ENCODE results near the gene PRSS27. TPM values are rescaled to one million over a fixed set of nuclear protein-coding genes. Genes with fewer than 3 reads are reported as not detected.

PRSS27 gene
- total RNA-seq, 4 donors from 2014 or later, result 1.2 TPM; not detected in 2

DNA sequence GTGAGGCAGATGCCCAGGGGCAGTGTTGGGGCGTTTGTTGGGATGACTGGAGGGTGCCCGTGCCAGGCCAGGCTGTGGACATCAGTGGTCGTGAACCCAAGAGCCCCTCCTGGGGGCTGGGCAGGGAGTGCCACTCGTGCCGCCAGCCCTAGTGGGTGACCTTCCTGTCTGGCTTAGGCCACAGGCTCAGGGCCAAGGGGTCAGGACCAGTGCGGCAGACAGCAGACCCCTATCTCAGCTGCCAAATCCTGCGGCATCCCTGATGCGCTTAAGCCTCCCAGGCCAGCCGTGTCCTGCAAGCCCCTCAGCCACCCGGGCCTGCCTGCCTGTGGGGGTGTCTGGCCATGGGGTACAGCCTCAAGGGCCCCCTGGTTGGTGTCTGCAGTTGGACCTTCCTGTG, 14.7 kb downstream of the PRSS27 start:
- Histone ChIP-seq H3K27ac (no peak overlapping the region), H3K27me3 (no peaks in the 10 kb centered on the region), H3K4me1 (no peaks in the 10 kb centered on the region), H3K36me3 (peaks cover 0 to 96% (median 0%) of the 10 kb centered on the region in 3 donors), H3K4me3 (no peak overlapping the region), H3K9me3 (no peaks in the 10 kb centered on the region)
- TF ChIP-seq CTCF (IDR thresholded peaks at IDR 0.05), result no peak
- no peak for TF ChIP-seq POLR2A (IDR thresholded peaks at IDR 0.05)
- no peak for DNase-seq

DNA sequence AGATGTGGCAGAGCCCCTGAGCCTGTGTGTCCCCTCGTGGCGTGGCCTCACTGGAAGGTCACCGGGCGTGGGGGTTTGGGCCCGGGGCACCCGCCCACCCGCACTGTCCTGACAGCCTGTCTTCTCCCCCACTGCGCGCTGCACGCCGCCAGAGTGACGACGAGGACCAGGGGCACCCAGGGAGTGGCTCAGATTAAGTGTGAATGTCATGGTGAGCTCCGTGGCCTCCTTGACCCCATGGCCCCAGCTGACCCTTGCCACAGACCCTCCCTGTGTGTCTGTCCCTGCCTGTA, 15.1 kb downstream of the PRSS27 start:
- Histone ChIP-seq H3K27ac (no peak overlapping the region), H3K36me3 (peaks cover 0 to 98% (median 0%) of the 10 kb centered on the region in 3 donors), H3K27me3 (no peaks in the 10 kb centered on the region), H3K9me3 (no peaks in the 10 kb centered on the region), H3K4me1 (no peaks in the 10 kb centered on the region), H3K4me3 (no peak overlapping the region)
- DNase-seq, result no peak
- TF ChIP-seq POLR2A (IDR thresholded peaks at IDR 0.05) (no peak), CTCF (IDR thresholded peaks at IDR 0.05) (no peak)

GRCh38 chr16:2704166-2704982, 15.7 kb downstream of the PRSS27 start:
- Histone ChIP-seq H3K27me3 (no peaks in the 10 kb centered on the region), H3K9me3 (no peaks in the 10 kb centered on the region), H3K4me1 (no peaks in the 10 kb centered on the region), H3K36me3 (peaks cover 0 to 98% (median 0%) of the 10 kb centered on the region in 3 donors), H3K27ac (no peak overlapping the region), H3K4me3 (no peak overlapping the region)
- TF ChIP-seq POLR2A (IDR thresholded peaks at IDR 0.05), result no peak
- TF ChIP-seq CTCF (IDR thresholded peaks at IDR 0.05), result no peak
- DNase-seq, result no peak

DNA sequence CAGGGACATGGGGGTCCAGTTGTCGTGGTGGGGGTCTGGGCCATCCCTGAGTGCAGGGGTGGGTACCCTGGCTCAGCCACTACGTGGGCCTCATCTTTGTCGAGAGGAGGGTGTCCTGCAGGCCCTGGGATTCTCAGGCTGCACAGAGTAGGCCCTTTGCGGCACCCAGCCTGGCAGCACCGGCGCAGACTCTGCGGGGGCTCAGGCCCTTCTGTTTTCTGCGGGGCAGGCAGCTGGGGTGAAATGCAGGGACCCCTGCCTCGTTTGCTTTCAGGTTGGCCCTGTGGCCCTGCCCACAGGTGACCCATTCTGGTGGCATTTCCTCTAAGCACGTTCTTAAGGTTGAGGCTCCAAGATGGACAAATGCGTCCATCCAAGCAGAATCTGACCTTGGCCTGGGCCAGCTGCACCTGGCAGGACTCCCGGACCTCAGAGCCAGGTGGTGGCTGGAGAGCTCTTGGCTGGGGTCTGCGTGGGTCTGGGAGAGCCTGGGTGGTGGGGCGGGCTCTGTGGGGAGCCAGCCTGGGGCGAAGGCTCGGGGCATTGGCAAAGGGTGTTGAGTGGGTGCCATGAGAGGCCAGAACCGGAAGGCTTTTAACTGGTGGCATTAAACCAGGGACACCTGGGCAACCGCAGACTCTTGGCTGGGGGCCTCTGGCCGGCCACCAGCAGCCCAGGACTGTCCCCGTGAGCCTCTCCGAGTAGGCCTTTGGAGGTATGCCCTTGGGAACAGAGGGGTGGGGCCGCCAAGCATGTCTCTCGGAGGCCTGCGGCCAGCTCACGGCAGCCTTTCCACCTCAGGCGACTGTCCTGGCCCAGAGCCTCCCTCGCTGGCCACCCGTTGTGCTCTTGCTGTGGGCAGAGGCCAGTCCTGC, 16.9 kb downstream of the PRSS27 start:
- peaks cover 0 to 98% (median 0%) of the 10 kb centered on the region in 3 donors for H3K36me3 ChIP-seq
- H3K4me3 ChIP-seq, result no peak overlapping the region
- no peaks in the 10 kb centered on the region for H3K4me1 ChIP-seq
- H3K27me3 ChIP-seq, result no peaks in the 10 kb centered on the region
- H3K9me3 ChIP-seq, result no peaks in the 10 kb centered on the region
- H3K27ac ChIP-seq, result no peak overlapping the region
- no peak for TF ChIP-seq CTCF (IDR thresholded peaks at IDR 0.05)
- TF ChIP-seq POLR2A (IDR thresholded peaks at IDR 0.05), result no peak
- DNase-seq, result no peak

- peaks cover 0 to 98% (median 0%) of the 10 kb centered on the region in 3 donors for H3K36me3 ChIP-seq
- H3K4me3 ChIP-seq, result no peak overlapping the region
- no peak for DNase-seq
- no peak overlapping the region for H3K27ac ChIP-seq
- no peaks in the 10 kb centered on the region for H3K4me1 ChIP-seq
- H3K9me3 ChIP-seq, result no peaks in the 10 kb centered on the region
- no peak for TF ChIP-seq POLR2A (IDR thresholded peaks at IDR 0.05)
- no peaks in the 10 kb centered on the region for H3K27me3 ChIP-seq
Measured at GRCh38 chr16:2702438-2702825, 17.6 kb downstream of the PRSS27 start.

Data from Peyer's patch (tissue), 4 donors.